ENCODE measurements around the gene SEC23IP.

Gene SEC23IP

GRCh38 chr10:119892188-119893065 is at the start of gene SEC23IP:
SEC23IP (plus strand) TSS chr10:119892730; CDS start chr10:119892783, 53 bp downstream.
- TF ChIP-seq, protein P1, sequence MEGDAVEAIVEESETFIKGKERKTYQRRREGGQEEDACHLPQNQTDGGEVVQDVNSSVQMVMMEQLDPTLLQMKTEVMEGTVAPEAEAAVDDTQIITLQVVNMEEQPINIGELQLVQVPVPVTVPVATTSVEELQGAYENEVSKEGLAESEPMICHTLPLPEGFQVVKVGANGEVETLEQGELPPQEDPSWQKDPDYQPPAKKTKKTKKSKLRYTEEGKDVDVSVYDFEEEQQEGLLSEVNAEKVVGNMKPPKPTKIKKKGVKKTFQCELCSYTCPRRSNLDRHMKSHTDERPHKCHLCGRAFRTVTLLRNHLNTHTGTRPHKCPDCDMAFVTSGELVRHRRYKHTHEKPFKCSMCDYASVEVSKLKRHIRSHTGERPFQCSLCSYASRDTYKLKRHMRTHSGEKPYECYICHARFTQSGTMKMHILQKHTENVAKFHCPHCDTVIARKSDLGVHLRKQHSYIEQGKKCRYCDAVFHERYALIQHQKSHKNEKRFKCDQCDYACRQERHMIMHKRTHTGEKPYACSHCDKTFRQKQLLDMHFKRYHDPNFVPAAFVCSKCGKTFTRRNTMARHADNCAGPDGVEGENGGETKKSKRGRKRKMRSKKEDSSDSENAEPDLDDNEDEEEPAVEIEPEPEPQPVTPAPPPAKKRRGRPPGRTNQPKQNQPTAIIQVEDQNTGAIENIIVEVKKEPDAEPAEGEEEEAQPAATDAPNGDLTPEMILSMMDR (IDR thresholded peaks at IDR 0.05; ENCODE audit: control extremely low read depth, extremely low read depth, low read depth, missing control alignments): no peak
- peak; percentile 95 for DNase-seq (ENCODE audit: extremely low spot score)
- ChIA-PET CTCF (interaction anchor here (1.0 to 1.9 kb wide), 6 partner anchors 9 to 205 kb away, joined by 3 to 7 read pairs (median 5); partner anchors contain the start of gene MCMBP), POLR2A (interaction anchor here (0.7 to 2.6 kb wide), 5 partner anchors 14 to 242 kb away, joined by 3 to 15 read pairs (median 3); partner anchors contain the start of genes BAG3, INPP5F and MCMBP)

DNA sequence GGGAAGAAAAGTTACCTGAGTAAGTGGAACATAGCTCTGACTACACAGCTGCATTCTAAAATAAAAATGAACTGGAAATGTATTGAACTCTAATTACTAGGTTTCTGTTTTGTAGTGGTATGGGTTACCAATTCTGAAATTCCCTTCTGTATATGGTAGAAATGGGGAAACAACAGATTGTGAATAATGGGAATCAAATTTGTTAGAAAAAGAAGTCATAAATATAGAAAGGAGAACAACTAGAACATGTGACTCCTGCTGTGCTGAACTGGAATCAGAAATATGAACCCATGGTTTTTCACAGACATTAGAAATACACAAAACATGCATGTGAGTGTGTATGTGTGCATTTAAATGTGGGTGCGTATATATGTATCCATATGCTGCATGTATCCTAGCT is 46.9 kb upstream of the SEC23IP start:
- POLR2A ChIA-PET: no interaction called here
- DNase-seq (ENCODE audit: extremely low spot score): no peak
- CTCF ChIA-PET: interaction anchor here (1.2 to 2.1 kb wide), 3 partner anchors 9 to 159 kb away, joined by 3 to 8 read pairs (median 4); no protein-coding TSS in a partner anchor
- TF ChIP-seq, protein P1 (IDR thresholded peaks at IDR 0.05; ENCODE audit: control extremely low read depth, extremely low read depth, low read depth, missing control alignments): no peak

GRCh38 chr10:119849031-119849789 is 43.3 kb upstream of the SEC23IP start:
- POLR2A ChIA-PET: no interaction called here
- CTCF ChIA-PET: interaction anchor here (1.3 to 2.8 kb wide), 4 partner anchors 9 to 160 kb away, joined by 4 to 9 read pairs (median 6); no protein-coding TSS in a partner anchor

DNA sequence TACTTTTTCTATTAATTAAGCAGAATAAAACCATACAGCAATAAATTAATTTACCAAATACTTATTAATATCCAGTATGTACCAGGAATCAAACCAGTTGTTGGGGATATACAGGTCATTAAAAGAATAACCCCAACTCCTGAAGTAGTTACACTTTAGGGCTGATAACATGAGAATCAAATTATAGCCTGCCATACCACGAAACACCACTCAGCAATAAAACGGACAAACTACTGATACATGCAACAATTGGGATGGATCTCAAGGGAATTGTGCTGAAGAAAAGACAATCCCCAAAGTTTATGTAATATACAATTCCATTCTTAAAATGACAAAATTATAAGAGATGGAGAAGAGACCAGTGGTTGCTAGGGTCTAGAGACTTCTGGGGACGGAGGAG is 42.6 kb upstream of the SEC23IP start:
- no peak for DNase-seq (ENCODE audit: extremely low spot score)
- CTCF ChIA-PET: interaction anchor here (1.3 to 2.8 kb wide), 4 partner anchors 8 to 161 kb away, joined by 4 to 9 read pairs (median 6); no protein-coding TSS in a partner anchor
- TF ChIP-seq, protein P1 (IDR thresholded peaks at IDR 0.05; ENCODE audit: control extremely low read depth, extremely low read depth, low read depth, missing control alignments): no peak
- POLR2A ChIA-PET: no interaction called here

More at GRCh38 chr10:119849031-119849789, 43.3 kb upstream of the SEC23IP start:
- DNase-seq (ENCODE audit: extremely low spot score): no peak
- TF ChIP-seq, protein P1 (IDR thresholded peaks at IDR 0.05; ENCODE audit: control extremely low read depth, extremely low read depth, low read depth, missing control alignments): no peak

- POLR2A ChIA-PET: no interaction called here
Observed at GRCh38 chr10:119852277-119852676, 40.3 kb upstream of the SEC23IP start.

More at GRCh38 chr10:119852277-119852676, 40.3 kb upstream of the SEC23IP start:
- CTCF ChIA-PET: interaction anchor here (1.1 to 1.6 kb wide), 2 partner anchors 101 to 102 kb away, joined by 3 to 4 read pairs; no protein-coding TSS in a partner anchor
- no peak for DNase-seq (ENCODE audit: extremely low spot score)
- TF ChIP-seq, protein P1 (IDR thresholded peaks at IDR 0.05; ENCODE audit: control extremely low read depth, extremely low read depth, low read depth, missing control alignments): no peak
